ENCODE data around the gene MAPK8IP2. TPM values are rescaled to one million over a fixed set of nuclear protein-coding genes. Genes with fewer than 3 reads are reported as not detected.

Gene MAPK8IP2
- total and polyA plus RNA-seq, 2 of the 4 experiments (the other 2 are of a cell fraction) = under 0.01 to 0.14 TPM

- Histone ChIP-seq H3K23ac (ENCODE audit: low read depth, low read length) (no peak overlapping the region), H3K27me3 (ENCODE audit: control insufficient read depth, insufficient read depth, low read length) (peaks cover 73% of the 10 kb centered on the region), H3K9me3 (ENCODE audit: control insufficient read depth, insufficient read depth, low read length) (0 out of 2 replicates have a peak, but pooled peaks cover 2% of the 10 kb centered on the region), H3K4me3 (ENCODE audit: insufficient read depth, low read depth, low read length) (no peak overlapping the region), H2BK15ac (ENCODE audit: low read depth, low read length) (no peak overlapping the region), H3K14ac (replicated peaks; ENCODE audit: low read depth, low read length) (no peak overlapping the region), H3K56ac (ENCODE audit: extremely low read depth, insufficient read depth, low read length) (no peak overlapping the region), H2AFZ (replicated peaks; ENCODE audit: low read length, poor library complexity) (no peak overlapping the region), H4K5ac (ENCODE audit: low read depth, low read length) (no peak overlapping the region), H3K4me1 (ENCODE audit: control insufficient read depth, insufficient read depth, low read length) (no peaks in the 10 kb centered on the region), H3K4me2 (ENCODE audit: low read depth, low read length) (no peak overlapping the region), H4K20me1 (ENCODE audit: insufficient read depth, low read length) (peaks cover 10% of the 10 kb centered on the region), H3K4ac (ENCODE audit: low read depth, low read length) (no peak overlapping the region), H4K91ac (ENCODE audit: insufficient read depth, low read depth, low read length) (no peak overlapping the region), H3K18ac (ENCODE audit: low read depth, low read length) (no peak overlapping the region), H2BK120ac (ENCODE audit: low read depth, low read length) (no peak overlapping the region), H2AK9ac (replicated peaks; ENCODE audit: low read depth, low read length, poor library complexity) (no peak overlapping the region), H2AK5ac (ENCODE audit: low read depth, low read length) (no peak overlapping the region), H4K8ac (ENCODE audit: low read depth in 2 of 2, low read length in 2 of 2) (no peak overlapping the region), H2BK5ac (ENCODE audit: low read depth, low read length, poor library complexity, severe bottlenecking) (no peak overlapping the region), H3K9ac (ENCODE audit: low read depth, low read length) (no peak overlapping the region), H3K9me1 (ENCODE audit: insufficient read depth, low read length) (0 out of 2 replicates have a peak, but pooled peaks cover 6% of the 10 kb centered on the region), H3K79me1 (ENCODE audit: low read depth in 1 of 2, low read length in 2 of 2) (no peaks in the 10 kb centered on the region), H2BK20ac (ENCODE audit: low read depth, low read length) (no peak overlapping the region), H3K36me3 (ENCODE audit: control insufficient read depth, insufficient read depth, low read length) (no peaks in the 10 kb centered on the region), H3K27ac (ENCODE audit: insufficient read depth, low read length) (no peak overlapping the region)
- dilution Hi-C loops (cut with HindIII; ENCODE audit: low sequenced_read_pairs, unreplicated experiment) = no loop called here
- ATAC-seq (ENCODE audit: low read depth) (no peak), DNase-seq (no peak)
- 37% methylated on average over 45 of the region's 103 CpGs; no CpG with 5 or more reads in 1 of the 2 experiments for WGBS, 2 experiments (ENCODE audit: extremely low coverage in 2 of 2, insufficient read length in 1 of 2)
- no peak for TF ChIP-seq FOS (IDR thresholded peaks at IDR 0.05; ENCODE audit: low read depth, low read length)
- no peak for TF ChIP-seq USF2 (IDR thresholded peaks at IDR 0.05; ENCODE audit: low read depth, low read length)
- no peak for TF ChIP-seq NFE2L2 (IDR thresholded peaks at IDR 0.05; ENCODE audit: low read depth, low read length)
- no peak for TF ChIP-seq RFX5 (IDR thresholded peaks at IDR 0.05; ENCODE audit: low read depth, low read length)
- no peak for TF ChIP-seq MXI1 (IDR thresholded peaks at IDR 0.05; ENCODE audit: borderline replicate concordance, low read depth, low read length)
- no peak for TF ChIP-seq MAFK (IDR thresholded peaks at IDR 0.05; ENCODE audit: low read depth, low read length)
- no peak for TF ChIP-seq CHD1 (IDR thresholded peaks at IDR 0.05; ENCODE audit: low read depth, low read length)
- no TSS peak for BruUV-seq (replicated peaks)
- intact Hi-C loops (cut with micrococcal nuclease) = no loop called here
- ChIA-PET CTCF (no interaction called here), POLR2A (ENCODE audit: unreplicated experiment) (no interaction called here)
- in situ Hi-C loops (cut with MboI; ENCODE audit: low sequenced_read_pairs) = no loop called here
Observed at GRCh38 chr22:50604256-50605001, 3.8 kb downstream of the MAPK8IP2 start.
